ENCODE data around the gene DCT.

Gene DCT

DNA sequence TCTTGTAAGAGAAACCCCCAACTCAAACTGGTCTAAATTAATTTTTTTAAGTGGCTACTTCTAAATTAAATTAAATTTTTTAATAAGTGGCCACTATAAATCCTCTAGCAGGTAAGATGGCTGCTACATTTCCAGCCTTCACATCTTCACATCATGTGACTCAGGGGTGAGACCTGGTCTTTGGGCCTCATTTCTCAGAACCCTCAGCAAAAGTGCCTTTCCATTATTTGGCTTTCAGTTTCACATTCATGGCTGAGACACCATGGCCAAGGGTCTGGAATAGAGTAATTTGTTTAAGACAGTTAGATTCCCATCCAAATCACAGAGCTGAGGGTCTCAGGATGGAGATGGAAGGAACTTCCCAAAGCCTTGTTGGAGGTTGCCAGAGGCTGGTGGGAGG is 47.5 kb downstream of the DCT start:
- DNase-seq (ENCODE audit: low spot score) = no peak
- TF ChIP-seq, protein P1, sequence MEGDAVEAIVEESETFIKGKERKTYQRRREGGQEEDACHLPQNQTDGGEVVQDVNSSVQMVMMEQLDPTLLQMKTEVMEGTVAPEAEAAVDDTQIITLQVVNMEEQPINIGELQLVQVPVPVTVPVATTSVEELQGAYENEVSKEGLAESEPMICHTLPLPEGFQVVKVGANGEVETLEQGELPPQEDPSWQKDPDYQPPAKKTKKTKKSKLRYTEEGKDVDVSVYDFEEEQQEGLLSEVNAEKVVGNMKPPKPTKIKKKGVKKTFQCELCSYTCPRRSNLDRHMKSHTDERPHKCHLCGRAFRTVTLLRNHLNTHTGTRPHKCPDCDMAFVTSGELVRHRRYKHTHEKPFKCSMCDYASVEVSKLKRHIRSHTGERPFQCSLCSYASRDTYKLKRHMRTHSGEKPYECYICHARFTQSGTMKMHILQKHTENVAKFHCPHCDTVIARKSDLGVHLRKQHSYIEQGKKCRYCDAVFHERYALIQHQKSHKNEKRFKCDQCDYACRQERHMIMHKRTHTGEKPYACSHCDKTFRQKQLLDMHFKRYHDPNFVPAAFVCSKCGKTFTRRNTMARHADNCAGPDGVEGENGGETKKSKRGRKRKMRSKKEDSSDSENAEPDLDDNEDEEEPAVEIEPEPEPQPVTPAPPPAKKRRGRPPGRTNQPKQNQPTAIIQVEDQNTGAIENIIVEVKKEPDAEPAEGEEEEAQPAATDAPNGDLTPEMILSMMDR (IDR thresholded peaks at IDR 0.05; ENCODE audit: extremely low read depth, missing control alignments) = no peak

DNA sequence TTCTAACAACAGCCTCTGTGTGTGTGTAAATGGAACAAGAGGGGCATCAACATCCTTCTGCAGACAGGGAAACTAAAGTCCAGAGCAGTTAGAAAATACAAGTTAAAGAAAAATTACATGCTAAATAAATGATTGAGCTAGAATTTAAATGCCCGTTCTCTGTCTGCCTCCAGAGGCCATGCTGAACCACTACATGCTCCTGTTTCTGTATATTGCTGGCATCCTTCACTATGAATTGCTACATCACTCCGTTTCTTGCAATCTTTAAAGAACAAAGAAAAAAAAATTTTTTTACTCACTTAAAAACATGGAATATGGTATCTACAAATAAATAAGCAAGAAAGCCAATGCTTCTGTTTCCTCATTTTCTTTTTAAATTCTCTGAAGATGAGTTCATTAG is 47.9 kb downstream of the DCT start:
- TF ChIP-seq, protein P1 (IDR thresholded peaks at IDR 0.05; ENCODE audit: extremely low read depth, missing control alignments) = no peak
- no peak for DNase-seq (ENCODE audit: low spot score)

DNA sequence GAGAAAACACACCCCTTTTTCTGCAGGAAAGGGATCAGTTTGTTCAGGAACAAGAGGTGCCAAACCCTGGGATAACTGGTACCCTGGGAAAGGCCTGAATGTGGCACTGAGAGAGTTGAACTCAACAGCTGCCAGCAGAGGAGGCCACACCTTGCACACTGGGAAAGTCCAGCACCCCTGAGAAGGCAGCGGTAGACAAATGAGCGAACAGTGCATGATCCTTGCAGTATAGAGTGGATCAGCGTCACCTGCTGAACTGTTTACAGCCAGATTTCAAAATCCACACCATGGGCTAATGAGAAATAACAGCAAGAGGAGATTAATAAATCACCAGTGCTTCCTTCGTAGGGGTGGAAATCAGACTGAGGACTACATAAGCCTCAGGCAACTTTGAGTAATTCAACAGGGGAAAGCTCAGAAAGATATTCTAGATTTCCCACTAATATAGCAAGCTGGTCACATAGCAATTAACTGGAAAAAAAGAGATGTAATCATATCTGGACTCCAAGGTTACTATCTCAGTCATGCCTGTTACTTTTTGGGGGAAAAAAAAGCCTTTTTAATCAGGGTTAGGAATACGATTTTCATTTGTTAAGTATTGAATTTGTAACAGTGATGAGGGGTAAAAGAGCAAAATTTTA is 52.0 kb downstream of the DCT start:
- no peak for DNase-seq (ENCODE audit: low spot score)
- TF ChIP-seq, protein P1 (IDR thresholded peaks at IDR 0.05; ENCODE audit: extremely low read depth, missing control alignments) = no peak

DNA sequence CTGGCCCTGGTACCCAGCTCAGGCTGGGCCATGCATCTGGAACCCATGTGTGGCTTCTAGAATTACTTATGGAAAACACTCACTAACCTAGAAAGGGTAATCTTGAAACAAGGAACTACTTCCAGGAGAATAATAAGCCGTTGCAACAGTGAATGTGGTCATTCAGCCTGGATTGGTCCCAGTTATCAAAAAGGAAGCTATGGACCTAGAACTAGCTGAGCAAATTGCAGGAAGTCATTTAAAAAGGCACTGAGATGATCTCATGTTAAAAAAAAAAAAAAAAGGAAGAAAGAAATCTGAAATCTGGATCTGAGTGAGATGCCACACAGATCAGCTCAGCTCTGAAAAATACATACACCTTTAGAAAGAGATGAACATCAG is 59.6 kb downstream of the DCT start:
- TF ChIP-seq, protein P1 (IDR thresholded peaks at IDR 0.05; ENCODE audit: extremely low read depth, missing control alignments) = no peak
- no peak for DNase-seq (ENCODE audit: low spot score)

DNA sequence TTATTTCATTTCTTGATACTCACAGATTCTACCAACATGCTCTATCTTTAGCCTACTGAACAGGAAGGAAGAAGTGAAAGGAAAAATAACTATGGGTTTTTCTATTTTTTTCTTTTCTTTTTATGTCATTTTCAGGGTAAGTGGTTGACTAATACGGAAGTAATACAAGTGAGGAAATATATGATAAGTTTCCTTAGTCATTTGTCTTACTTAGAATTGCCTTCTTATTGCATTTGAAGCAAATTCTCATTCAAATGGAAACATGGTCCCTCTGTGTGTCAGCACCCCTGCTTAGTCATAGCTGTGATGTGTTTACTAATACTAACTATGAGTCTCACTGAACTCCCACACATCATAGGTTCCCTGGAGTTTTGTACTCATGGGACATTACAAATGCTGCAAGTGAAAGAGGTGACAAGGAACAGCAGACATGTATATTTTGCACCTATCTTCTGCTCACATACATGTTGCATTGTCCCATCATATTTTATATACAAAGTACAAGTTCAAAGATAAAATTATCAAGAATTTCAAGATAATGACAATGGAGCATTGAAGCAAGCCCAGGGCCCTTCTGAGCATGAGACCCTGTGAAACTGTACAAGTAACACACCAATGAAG is 60.1 kb downstream of the DCT start:
- TF ChIP-seq, protein P1 (IDR thresholded peaks at IDR 0.05; ENCODE audit: extremely low read depth, missing control alignments) = no peak
- no peak for DNase-seq (ENCODE audit: low spot score)

DNA sequence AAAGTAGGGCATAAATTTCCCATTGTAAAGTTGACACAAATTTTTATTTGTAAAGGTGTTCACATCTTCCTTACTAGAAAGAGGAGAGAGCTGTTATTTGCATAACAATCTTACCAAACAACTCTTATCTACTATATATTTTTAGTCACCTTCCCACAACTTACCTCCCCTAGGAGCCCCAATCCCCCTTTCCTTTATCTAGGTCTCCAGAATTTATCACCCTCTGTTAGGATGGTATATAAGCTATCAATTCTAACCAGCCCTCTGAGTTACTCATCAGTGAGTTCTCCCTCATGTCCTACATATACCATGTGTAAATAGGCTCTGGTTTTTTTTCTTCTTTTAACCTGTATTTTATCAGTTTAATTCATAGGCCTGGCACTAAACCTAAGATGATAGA is 62.2 kb downstream of the DCT start:
- TF ChIP-seq, protein P1 (IDR thresholded peaks at IDR 0.05; ENCODE audit: extremely low read depth, missing control alignments) = no peak
- no peak for DNase-seq (ENCODE audit: low spot score)

DNA sequence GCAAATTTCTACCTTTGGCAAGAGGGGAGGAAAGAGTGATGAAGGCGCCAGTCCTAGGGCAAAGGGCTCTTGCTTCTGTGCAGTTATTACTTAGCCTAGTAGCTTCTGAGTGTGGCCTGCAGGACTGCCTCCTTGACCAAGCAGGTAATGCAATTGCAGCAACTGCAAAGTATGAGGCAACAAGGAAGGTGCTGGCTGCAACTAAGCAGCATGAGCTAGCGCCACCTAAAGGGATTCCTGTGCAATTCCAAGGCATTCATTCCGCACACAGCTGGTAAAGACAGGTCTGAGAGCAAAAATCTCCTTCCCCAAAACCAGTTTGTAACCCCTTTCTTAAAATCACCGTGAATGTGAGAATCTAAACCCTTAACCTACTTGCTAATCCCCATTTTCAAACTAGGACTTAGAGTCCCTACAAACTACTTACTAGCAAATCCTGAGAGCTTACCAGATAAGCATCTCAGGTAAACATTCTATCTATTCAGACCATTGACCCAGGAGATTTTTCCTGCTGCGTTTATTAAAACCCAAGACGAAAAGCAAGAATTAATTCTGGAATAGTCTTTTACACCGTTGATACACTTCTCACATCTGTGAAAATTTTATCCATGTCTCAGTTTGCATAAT is 62.9 kb downstream of the DCT start:
- TF ChIP-seq, protein P1 (IDR thresholded peaks at IDR 0.05; ENCODE audit: extremely low read depth, missing control alignments) = no peak
- no peak for DNase-seq (ENCODE audit: low spot score)
